Measurements from ENCODE around the gene DICER1. TPM values are rescaled to one million over a fixed set of nuclear protein-coding genes. Genes with fewer than 3 reads are reported as not detected.

Gene DICER1
- total RNA-seq, 1 donor from 2014 or later = 69.6 TPM

DNA sequence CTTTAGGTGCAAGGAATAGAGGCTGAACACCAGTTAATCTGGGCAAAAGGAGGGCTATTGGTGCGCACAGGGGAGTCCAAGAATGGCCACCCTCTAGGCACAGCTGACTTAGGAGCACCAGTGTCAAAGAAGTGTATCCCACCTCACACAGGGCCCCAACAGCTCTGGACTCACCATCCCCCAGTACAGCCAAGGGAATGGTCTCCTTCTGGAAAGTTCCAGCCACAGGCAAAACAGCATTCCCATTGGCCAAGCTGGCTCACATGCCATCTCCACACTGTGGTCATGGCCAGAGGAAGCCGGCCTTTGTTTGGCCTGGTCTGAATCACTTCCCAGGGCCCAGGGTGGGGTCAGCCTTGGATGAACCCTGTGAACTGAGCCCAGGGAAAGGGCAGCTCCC is 120.1 kb downstream of the DICER1 start:
- no peak overlapping the region for H3K4me3 Mint-ChIP-seq
- ChIA-PET CTCF (no interaction called here), POLR2A (no interaction called here)
- H3K4me1 Mint-ChIP-seq = no peaks in the 10 kb centered on the region
- no peak for ATAC-seq (ENCODE audit: low read depth)
- no peak overlapping the region for H3K27ac Mint-ChIP-seq
- intact Hi-C loops (cut with micrococcal nuclease) = no loop called here
- peaks cover 14% of the 10 kb centered on the region for H3K27me3 Mint-ChIP-seq
- no peak for DNase-seq
- H3K36me3 Mint-ChIP-seq (ENCODE audit: low read depth) = no peaks in the 10 kb centered on the region
- TF ChIP-seq, protein P1, sequence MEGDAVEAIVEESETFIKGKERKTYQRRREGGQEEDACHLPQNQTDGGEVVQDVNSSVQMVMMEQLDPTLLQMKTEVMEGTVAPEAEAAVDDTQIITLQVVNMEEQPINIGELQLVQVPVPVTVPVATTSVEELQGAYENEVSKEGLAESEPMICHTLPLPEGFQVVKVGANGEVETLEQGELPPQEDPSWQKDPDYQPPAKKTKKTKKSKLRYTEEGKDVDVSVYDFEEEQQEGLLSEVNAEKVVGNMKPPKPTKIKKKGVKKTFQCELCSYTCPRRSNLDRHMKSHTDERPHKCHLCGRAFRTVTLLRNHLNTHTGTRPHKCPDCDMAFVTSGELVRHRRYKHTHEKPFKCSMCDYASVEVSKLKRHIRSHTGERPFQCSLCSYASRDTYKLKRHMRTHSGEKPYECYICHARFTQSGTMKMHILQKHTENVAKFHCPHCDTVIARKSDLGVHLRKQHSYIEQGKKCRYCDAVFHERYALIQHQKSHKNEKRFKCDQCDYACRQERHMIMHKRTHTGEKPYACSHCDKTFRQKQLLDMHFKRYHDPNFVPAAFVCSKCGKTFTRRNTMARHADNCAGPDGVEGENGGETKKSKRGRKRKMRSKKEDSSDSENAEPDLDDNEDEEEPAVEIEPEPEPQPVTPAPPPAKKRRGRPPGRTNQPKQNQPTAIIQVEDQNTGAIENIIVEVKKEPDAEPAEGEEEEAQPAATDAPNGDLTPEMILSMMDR (IDR thresholded peaks at IDR 0.05) = no peak
- peaks cover 2% of the 10 kb centered on the region for H3K9me3 Mint-ChIP-seq

Other genes with a start within 250 kb of the DICER1 start
- 23.4 and 23.9 TPM in 2 replicates for gene CLMN, start 162.4 kb upstream of the DICER1 start, total RNA-seq

All from activated B cell treated with CpG ODN at 0.5 μM for 24 hours (primary cell).